Brain pericyte (primary cell): ENCODE results near the gene SCG2.
A peak's percentile ranks its signal among the peaks of the same experiment; 100 is the strongest.
"Not testable (repeated sequence)": the region's sequence is repeated elsewhere in the genome, so short reads cannot be mapped to it uniquely, and the experiment has no call there.

Source experiments
- DNase-seq: peaks from one replicate; pipeline ENCODE4 v3.0.0-alpha.2; 2012; ENCODE audit warnings: low read depth, low spot score

Gene SCG2

GRCh38 chr2:223613017-223613950 is 11.1 kb upstream of the SCG2 start:
- peak; percentile 93 for DNase-seq

DNA sequence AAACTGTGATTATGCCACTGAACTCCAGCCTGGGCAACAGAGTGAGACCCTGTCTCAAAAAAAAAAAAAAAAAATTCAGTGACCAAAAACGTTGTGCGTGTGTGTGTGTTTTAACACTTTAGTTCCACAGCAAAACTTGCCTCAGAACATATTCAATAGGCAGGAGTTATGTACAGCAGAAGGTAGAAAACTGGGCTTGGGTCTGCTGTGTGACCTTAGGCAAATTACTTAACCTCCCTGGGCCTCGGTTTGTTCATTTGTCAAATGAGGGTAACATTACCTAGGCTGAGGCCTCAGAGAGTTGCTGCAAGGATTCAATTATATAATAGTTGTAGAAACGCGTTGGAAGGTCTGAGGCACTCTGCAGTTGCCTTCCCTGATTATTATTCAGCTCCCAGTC is 10.3 kb upstream of the SCG2 start:
- no peak for DNase-seq

- DNase-seq = no peak
Observed at GRCh38 chr2:223611061-223611460, 8.9 kb upstream of the SCG2 start.

GRCh38 chr2:223607476-223607875 is 5.3 kb upstream of the SCG2 start:
- no peak for DNase-seq

DNA sequence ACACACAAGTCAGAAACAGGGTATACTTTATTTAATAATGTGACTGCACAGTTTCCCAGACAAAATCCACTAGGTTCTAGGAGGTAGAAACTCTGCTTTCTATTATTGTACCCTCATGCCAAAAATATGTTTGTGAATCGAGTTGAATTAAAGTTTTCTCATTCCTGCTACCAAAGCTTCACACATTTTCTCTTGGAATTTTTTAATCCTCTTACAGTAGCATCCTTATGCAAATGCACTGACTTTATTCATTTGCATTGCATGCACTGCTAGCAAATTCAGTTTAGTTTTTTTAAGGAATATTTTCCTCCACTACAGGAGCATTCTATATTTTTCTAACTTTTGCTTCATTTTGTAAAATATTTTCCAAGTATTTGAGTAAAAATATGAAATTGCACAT is 4.8 kb upstream of the SCG2 start:
- no peak for DNase-seq

GRCh38 chr2:223604231-223604630 is 2.1 kb upstream of the SCG2 start:
- no peak for DNase-seq

- no peak for DNase-seq
Observed at GRCh38 chr2:223602972-223603371, 811 bp upstream of the SCG2 start.

GRCh38 chr2:223601018-223601417 is 1.1 kb downstream of the SCG2 start:
- DNase-seq = no peak

GRCh38 chr2:223599640-223600380 is 2.4 kb downstream of the SCG2 start:
- DNase-seq = no peak

DNA sequence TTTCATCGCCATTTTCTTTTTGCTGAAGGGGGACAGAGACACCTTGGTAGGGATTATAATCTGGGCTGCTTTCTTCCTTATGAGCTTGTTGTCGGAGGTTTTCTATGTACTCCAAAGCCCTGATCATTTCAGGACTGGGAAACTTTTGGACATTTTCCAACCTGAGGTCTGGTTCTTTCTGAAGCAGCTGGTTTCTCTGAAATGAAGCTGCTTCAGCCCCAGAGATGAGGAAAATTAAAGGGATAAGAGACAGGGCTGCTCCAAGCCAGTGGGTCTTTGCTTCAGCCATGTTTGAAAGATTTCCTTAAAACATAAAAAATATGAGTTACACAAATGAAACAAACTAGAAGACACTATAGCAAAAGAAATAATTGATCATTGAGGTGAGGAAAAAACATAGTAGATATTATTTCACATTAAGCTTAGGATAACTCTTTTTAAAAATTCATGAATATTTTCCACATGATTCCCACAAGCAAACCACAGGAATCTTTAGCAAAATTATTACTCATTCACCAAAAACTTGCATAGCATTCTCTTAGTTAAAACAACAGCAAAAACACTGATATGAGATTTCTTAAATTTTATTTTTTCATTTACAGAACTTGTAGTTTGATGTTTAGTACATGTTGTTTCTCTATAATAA is 3.0 kb downstream of the SCG2 start:
- no peak for DNase-seq

DNA sequence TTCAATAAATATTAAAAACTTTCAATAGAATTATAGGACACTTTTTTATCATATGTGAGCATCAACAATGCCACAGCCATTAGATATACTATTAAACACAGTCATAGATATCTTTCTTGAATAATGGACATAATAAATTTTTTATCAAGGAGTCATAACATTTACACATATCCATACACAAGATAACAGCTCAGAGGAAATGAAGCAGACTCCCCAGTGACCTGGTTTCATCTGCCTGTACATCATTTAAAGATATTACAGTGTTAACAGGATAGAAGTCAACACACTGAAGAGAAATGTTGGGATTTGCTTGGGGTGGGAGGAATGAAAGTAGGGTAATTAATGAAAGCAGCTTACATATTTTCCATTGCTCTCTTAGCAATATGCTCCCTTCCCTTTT is 5.1 kb downstream of the SCG2 start:
- DNase-seq = no peak

- DNase-seq = no peak
Observed at GRCh38 chr2:223596208-223596607, 6.0 kb downstream of the SCG2 start.

DNA sequence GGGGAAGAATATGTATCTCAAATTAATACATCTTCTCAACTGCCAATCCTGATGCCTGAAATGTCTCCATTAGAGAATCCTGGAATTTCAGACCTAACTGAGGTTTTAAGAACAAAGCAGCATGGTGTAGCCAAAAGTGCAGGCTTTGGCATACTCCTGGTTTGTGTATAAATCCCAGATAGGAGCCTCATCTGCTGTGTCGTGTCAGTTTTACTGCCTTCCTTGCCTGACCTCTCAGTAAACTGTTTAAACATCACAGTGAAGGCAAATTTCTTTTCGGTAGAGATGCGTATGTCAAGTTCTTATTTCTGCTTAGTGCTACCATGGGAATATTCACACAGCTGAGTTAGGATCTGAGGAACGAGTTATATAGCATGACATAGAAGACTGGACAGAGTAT is 7.3 kb downstream of the SCG2 start:
- DNase-seq = no peak

DNA sequence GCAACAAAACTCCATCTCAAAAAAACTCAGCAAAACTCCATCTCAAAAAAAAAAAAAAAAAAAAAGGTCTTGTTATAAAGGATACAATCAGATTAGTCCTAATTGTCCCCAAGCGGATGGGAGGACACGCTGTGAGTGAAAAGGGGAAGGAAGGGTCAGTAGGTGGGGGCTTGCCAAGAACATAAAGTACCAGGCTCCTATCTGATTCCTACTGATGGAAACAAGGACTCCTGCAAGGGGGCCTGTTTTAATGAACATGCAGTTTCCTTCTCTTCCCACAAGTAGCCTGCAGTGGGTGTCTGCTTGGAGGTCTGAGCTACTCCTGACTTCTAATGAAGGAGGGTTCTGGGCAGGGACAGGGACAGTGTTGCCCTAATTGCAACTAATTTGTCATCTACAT is 7.9 kb downstream of the SCG2 start:
- DNase-seq = no peak

GRCh38 chr2:223592689-223593088 is 9.5 kb downstream of the SCG2 start:
- DNase-seq = not testable (repeated sequence)

GRCh38 chr2:223591596-223591995 is 10.6 kb downstream of the SCG2 start:
- DNase-seq = no peak

DNA sequence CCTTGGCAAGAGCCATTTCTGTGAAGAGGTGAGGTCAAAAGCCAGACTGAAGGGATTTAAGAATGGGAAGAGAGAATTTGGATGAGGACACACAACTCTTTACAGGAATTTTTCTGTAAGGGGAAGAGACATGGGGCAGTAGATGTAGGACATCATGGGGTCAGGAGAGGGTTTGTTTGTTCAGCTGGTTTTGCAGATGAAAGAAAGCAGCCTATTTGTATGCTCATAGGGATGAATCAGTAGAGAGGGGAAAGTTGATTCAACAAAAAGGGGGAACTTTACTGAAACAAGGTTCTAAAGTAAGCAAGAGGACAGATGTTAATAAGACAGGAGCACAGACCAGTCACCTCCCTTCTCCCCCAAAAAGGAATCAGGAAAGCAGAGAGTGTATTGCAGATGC is 11.2 kb downstream of the SCG2 start:
- peak; percentile 82 for DNase-seq

GRCh38 chr2:223589901-223590300 is 12.3 kb downstream of the SCG2 start:
- no peak for DNase-seq

DNA sequence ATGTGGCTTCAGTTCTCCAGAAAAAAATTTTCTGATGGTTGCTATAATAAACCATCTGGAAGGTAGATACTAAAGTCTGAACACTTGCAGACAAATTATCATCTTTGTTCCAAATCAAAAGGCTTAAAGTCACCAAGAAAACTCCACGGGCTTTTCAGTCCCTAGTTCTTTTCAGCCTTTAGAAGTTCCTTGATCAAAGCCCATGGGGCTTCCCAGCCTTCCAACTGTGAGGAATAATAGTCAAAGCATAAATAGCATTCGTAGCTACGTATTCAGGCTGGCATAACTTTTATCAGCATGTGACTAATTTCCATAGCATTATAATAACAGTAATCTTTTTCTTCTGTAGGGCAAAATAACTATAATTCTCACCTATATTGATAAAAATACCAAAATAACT is 13.9 kb downstream of the SCG2 start:
- no peak for DNase-seq

- no peak for DNase-seq
Observed at GRCh38 chr2:223587301-223587700, 14.9 kb downstream of the SCG2 start.

DNA sequence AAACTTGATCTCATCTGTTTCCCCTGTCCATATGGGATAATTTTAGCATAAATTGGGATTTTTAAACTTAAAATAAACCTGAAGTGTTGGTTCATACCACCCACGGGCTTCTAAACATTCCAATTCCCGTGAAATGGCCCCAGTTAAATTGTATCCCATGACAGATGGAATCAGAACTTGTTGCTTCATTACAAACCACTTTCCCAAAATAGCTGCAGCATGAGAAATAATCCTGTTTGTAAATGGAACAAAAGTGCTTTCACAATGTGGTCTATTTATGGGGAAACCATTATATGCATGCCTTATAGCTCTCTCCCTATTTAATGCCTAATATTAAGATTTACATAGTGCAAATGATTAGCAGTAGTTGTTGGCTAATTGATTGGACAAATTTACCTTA is 15.9 kb downstream of the SCG2 start:
- DNase-seq = no peak

DNA sequence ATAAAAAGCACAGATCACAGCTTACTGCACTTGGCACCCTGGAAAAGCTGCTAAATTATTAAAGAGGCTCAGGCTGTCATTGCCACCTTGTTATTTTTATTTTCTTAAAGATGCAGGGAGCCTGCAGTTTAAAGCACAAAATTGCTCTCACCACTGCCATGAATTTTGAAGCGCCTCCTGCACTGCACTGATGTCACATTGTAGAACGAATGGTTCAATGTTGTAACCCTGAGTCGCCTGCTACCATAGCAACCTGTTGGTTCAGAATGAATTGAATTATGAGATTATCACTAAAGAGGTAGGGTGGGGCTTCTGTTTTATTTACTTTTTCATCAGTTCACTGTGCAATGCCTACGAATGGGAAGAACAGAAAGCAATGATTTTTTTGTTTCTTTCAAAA is 16.5 kb downstream of the SCG2 start:
- no peak for DNase-seq
